WTC11 (cell line): ENCODE results near the gene MICAL3. TPM values are rescaled to one million over a fixed set of nuclear protein-coding genes. Genes with fewer than 3 reads are reported as not detected.

Experiments used
- ATAC-seq: fragments of 200-7000 bp; cut with Tn5 transposase; 2 replicates; pipeline ENCODE4 v1.10.0; 2021; ENCODE audit warnings: mild to moderate bottlenecking, moderate library complexity
- CTCF ChIA-PET: fragments of 300-600 bp; sonication (Branson Sonifier 250); formaldehyde crosslinking; loops from one replicate; lab custom pipeline; 2021; ENCODE audit warnings: antibody characterized with exemption; lab: Charles Lee
- POLR2A ChIA-PET: fragments of 350-600 bp; sonication (Branson Sonifier 250); formaldehyde crosslinking; loops from one replicate; lab custom pipeline; 2021; ENCODE audit warnings: antibody characterized with exemption; lab: Charles Lee
- DNase-seq: peaks from one replicate; pipeline ENCODE4 v3.0.0; 2021; ENCODE audit warnings: low spot score
- H3K27ac Mint-ChIP-seq: 2 replicates; pipeline ENCODE4 v1.8.0; 2021; ENCODE audit warnings: mixed read lengths
- H3K27me3 Mint-ChIP-seq: 2 replicates; pipeline ENCODE4 v1.8.0; 2021; ENCODE audit warnings: low read depth, mild to moderate bottlenecking, moderate library complexity, mixed read lengths
- H3K36me3 Mint-ChIP-seq: 2 replicates; pipeline ENCODE4 v1.8.0; 2021; ENCODE audit warnings: mixed read lengths
- H3K4me1 Mint-ChIP-seq: 2 replicates; pipeline ENCODE4 v1.8.0; 2022; ENCODE audit warnings: mixed read lengths
- H3K4me3 Mint-ChIP-seq: 2 replicates; pipeline ENCODE4 v1.8.0; 2021; ENCODE audit warnings: mild to moderate bottlenecking, moderate library complexity, mixed read lengths
- H3K9me3 Mint-ChIP-seq: 2 replicates; pipeline ENCODE4 v1.8.0; 2021; ENCODE audit warnings: mixed read lengths
- E2F5 ChIP-seq: sonication (generic); formaldehyde crosslinking; IDR thresholded peaks from 2 replicates; pipeline ENCODE4 v1.8.1; 2022; ENCODE audit warnings: mild to moderate bottlenecking, moderate library complexity, missing genetic modification reagents
- ESRRA ChIP-seq: sonication (generic); formaldehyde crosslinking; IDR thresholded peaks from 2 replicates; pipeline ENCODE4 v1.8.1; 2022; ENCODE audit warnings: mild to moderate bottlenecking, missing genetic modification reagents, borderline replicate concordance
- ETV6 ChIP-seq: sonication (generic); formaldehyde crosslinking; IDR thresholded peaks from 2 replicates; pipeline ENCODE4 v1.8.1; 2022; ENCODE audit warnings: mild to moderate bottlenecking, missing genetic modification reagents
- GRHL2 ChIP-seq: fragments of 250-450 bp; sonication (Bioruptor Pico); IDR thresholded peaks from 2 replicates; pipeline ENCODE4 v1.8.0; 2022; ENCODE audit warnings: mild to moderate bottlenecking, moderate library complexity; ENCODE audit not compliant: insufficient replicate concordance, severe bottlenecking
- JUN ChIP-seq: sonication (generic); formaldehyde crosslinking; IDR thresholded peaks from 2 replicates; pipeline ENCODE4 v1.8.0; 2023; ENCODE audit warnings: mild to moderate bottlenecking, missing genetic modification reagents
- KAT7 ChIP-seq: sonication (generic); formaldehyde crosslinking; IDR thresholded peaks from 2 replicates; pipeline ENCODE4 v1.8.1; 2023; ENCODE audit warnings: missing genetic modification reagents, mild to moderate bottlenecking, borderline replicate concordance
- OVOL2 ChIP-seq: fragments of 250-450 bp; sonication (Bioruptor Pico); IDR thresholded peaks from 2 replicates; pipeline ENCODE4 v1.9.0; 2021; ENCODE audit warnings: mild to moderate bottlenecking, borderline replicate concordance
- PRDM15 ChIP-seq: sonication (generic); formaldehyde crosslinking; IDR thresholded peaks from 2 replicates; pipeline ENCODE4 v1.8.0; 2022; ENCODE audit warnings: missing genetic modification reagents
- PRRX2 ChIP-seq: fragments of 250-450 bp; sonication (Bioruptor Pico); IDR thresholded peaks from 2 replicates; pipeline ENCODE4 v1.8.0; 2021; ENCODE audit warnings: mild to moderate bottlenecking
- SMAD3 ChIP-seq: sonication (generic); formaldehyde crosslinking; IDR thresholded peaks from 2 replicates; pipeline ENCODE4 v1.8.0; 2022; ENCODE audit warnings: missing genetic modification reagents, mild to moderate bottlenecking, borderline replicate concordance
- SMAD4 ChIP-seq: sonication (generic); formaldehyde crosslinking; IDR thresholded peaks from 2 replicates; pipeline ENCODE4 v1.8.0; 2022; ENCODE audit warnings: mild to moderate bottlenecking, missing genetic modification reagents
- STAT6 ChIP-seq: sonication (generic); formaldehyde crosslinking; conservative IDR thresholded peaks from 2 replicates; pipeline ENCODE4 v1.8.1; 2023; ENCODE audit warnings: mild to moderate bottlenecking, low read depth, missing genetic modification reagents, moderate library complexity
- USF2 ChIP-seq: sonication (generic); formaldehyde crosslinking; IDR thresholded peaks from 2 replicates; pipeline ENCODE4 v1.8.1; 2023; ENCODE audit warnings: mild to moderate bottlenecking, missing genetic modification reagents, moderate library complexity
- ZNF423 ChIP-seq: fragments of 250-450 bp; sonication (Bioruptor Pico); IDR thresholded peaks from 2 replicates; pipeline ENCODE4 v2.1.2; 2022; ENCODE audit warnings: mild to moderate bottlenecking, moderate library complexity
- ZNF512 ChIP-seq: sonication (generic); formaldehyde crosslinking; IDR thresholded peaks from 2 replicates; pipeline ENCODE4 v1.8.1; 2022; ENCODE audit warnings: missing genetic modification reagents, borderline replicate concordance
- ZNF671 ChIP-seq: fragments of 250-450 bp; sonication (Bioruptor Pico); IDR thresholded peaks from 2 replicates; pipeline ENCODE4 v1.8.0; 2021; ENCODE audit warnings: mild to moderate bottlenecking
- total RNA-seq: library from RNA; stranded (reverse); gene quantifications from 3 replicates; pipeline ENCODE4 v1.2.3, GENCODE V29; 2021
- TF ChIP-seq, protein P1 (sequence below): sonication (generic); formaldehyde crosslinking; IDR thresholded peaks from 2 replicates; pipeline ENCODE4 v1.8.1; 2022; ENCODE audit warnings: mild to moderate bottlenecking, missing genetic modification reagents, moderate library complexity, borderline replicate concordance
- TF ChIP-seq, protein P2 (sequence below): sonication (generic); formaldehyde crosslinking; IDR thresholded peaks from 2 replicates; pipeline ENCODE4 v1.8.0; 2022; ENCODE audit warnings: mild to moderate bottlenecking, missing genetic modification reagents
- TF ChIP-seq, protein P3 (sequence below): fragments of 250-450 bp; sonication (Bioruptor Pico); IDR thresholded peaks from 2 replicates; pipeline ENCODE4 v1.9.0; 2021; ENCODE audit warnings: mild to moderate bottlenecking

The MICAL3 gene
- total RNA-seq, 1 experiment from 2014 or later = 41.2 TPM

DNA sequence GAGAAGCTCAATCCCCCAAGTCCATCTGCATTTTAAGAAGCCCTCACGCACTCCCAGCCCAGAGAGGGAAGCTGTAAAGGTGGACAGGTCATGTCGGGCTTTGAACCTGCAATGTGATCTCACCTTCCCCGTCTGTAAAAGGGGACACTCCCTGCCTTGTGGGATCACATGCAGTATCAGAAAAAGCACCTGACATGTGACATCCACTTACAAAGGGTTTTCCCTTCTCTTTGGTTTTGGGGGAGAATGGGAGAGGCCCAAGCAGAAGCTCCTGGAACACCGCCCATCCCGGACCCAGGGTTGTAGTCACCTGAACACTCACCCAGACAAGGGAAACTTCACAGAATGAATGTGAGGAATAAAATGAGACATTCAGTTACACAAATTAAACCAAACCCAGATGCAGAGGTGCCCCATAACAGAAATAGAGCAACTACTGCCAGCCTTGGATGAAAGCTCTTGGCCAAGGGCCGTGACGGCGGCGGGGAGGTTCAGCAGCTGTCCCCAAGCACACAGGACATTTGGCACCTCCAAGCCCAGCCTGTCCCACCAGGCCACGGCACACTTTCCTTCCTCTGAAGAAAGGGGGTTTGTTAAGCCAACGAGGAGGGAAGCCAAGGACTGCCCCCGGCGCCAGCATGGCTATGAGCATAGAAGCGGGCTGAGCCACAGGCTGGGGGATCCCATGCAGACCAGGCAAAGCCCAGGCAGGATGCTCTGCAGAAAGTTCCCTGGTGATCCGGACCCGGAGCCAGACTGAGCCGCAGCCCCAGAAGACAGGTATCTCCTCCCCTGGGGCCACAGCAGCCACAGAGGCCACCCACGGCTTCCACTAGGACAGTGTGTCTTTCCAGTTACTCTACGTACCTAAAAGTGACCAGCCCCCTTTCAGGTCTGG is 253.9 kb downstream of the MICAL3 start:
- DNase-seq (no peak), ATAC-seq (no peak)
- no peak overlapping the region for H3K4me3 Mint-ChIP-seq
- TF ChIP-seq SMAD4 (CRISPR knock-in tag) = no peak
- TF ChIP-seq, protein P1, sequence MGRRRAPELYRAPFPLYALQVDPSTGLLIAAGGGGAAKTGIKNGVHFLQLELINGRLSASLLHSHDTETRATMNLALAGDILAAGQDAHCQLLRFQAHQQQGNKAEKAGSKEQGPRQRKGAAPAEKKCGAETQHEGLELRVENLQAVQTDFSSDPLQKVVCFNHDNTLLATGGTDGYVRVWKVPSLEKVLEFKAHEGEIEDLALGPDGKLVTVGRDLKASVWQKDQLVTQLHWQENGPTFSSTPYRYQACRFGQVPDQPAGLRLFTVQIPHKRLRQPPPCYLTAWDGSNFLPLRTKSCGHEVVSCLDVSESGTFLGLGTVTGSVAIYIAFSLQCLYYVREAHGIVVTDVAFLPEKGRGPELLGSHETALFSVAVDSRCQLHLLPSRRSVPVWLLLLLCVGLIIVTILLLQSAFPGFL (CRISPR knock-in tag) = no peak
- no peak for TF ChIP-seq STAT6 (CRISPR knock-in tag)
- no peak for TF ChIP-seq ZNF671 (CRISPR knock-in tag)
- no peak for TF ChIP-seq OVOL2 (CRISPR knock-in tag)
- no peak for TF ChIP-seq GRHL2
- TF ChIP-seq, protein P2, sequence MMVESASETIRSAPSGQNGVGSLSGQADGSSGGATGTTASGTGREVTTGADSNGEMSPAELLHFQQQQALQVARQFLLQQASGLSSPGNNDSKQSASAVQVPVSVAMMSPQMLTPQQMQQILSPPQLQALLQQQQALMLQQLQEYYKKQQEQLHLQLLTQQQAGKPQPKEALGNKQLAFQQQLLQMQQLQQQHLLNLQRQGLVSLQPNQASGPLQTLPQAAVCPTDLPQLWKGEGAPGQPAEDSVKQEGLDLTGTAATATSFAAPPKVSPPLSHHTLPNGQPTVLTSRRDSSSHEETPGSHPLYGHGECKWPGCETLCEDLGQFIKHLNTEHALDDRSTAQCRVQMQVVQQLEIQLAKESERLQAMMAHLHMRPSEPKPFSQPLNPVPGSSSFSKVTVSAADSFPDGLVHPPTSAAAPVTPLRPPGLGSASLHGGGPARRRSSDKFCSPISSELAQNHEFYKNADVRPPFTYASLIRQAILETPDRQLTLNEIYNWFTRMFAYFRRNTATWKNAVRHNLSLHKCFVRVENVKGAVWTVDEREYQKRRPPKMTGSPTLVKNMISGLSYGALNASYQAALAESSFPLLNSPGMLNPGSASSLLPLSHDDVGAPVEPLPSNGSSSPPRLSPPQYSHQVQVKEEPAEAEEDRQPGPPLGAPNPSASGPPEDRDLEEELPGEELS (CRISPR knock-in tag) = no peak
- TF ChIP-seq, protein P3, sequence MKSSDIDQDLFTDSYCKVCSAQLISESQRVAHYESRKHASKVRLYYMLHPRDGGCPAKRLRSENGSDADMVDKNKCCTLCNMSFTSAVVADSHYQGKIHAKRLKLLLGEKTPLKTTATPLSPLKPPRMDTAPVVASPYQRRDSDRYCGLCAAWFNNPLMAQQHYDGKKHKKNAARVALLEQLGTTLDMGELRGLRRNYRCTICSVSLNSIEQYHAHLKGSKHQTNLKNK (CRISPR knock-in tag) = no peak
- no peak for TF ChIP-seq KAT7 (CRISPR knock-in tag)
- ChIA-PET CTCF (interaction anchor here (0.6 to 8.2 kb wide), 4 partner anchors 10 to 27 kb away, joined by 5 to 92 read pairs (median 22); no protein-coding TSS in a partner anchor), POLR2A (no interaction called here)
- peaks cover 17% of the 10 kb centered on the region for H3K4me1 Mint-ChIP-seq
- H3K27me3 Mint-ChIP-seq = peaks cover 5% of the 10 kb centered on the region; the same call in 1 of the 2 replicates
- peak overlapping the region; percentile 49; the same call in 1 of the 2 replicates for H3K27ac Mint-ChIP-seq
- no peaks in the 10 kb centered on the region for H3K9me3 Mint-ChIP-seq
- no peaks in the 10 kb centered on the region for H3K36me3 Mint-ChIP-seq

- ATAC-seq = no peak
- H3K27ac Mint-ChIP-seq = no peak overlapping the region
- no peaks in the 10 kb centered on the region for H3K27me3 Mint-ChIP-seq
- H3K4me3 Mint-ChIP-seq = no peak overlapping the region
- ChIA-PET POLR2A (no interaction called here), CTCF (interaction anchor here (1.5 to 8.2 kb wide), 2 partner anchors 15 to 16 kb away, joined by 5 to 92 read pairs; no protein-coding TSS in a partner anchor)
- no peaks in the 10 kb centered on the region for H3K36me3 Mint-ChIP-seq
- no peaks in the 10 kb centered on the region for H3K9me3 Mint-ChIP-seq
- peaks cover 16% of the 10 kb centered on the region for H3K4me1 Mint-ChIP-seq
- DNase-seq = no peak
- no peak for TF ChIP-seq ZNF512
- TF ChIP-seq ETV6 (CRISPR knock-in tag) = no peak
- no peak for TF ChIP-seq GRHL2
- no peak for TF ChIP-seq ZNF423 (CRISPR knock-in tag)
- no peak for TF ChIP-seq SMAD3
- TF ChIP-seq E2F5 = no peak
- TF ChIP-seq JUN (CRISPR knock-in tag) = no peak
- no peak for TF ChIP-seq PRDM15
- no peak for TF ChIP-seq USF2 (CRISPR knock-in tag)
- no peak for TF ChIP-seq ESRRA (CRISPR knock-in tag)
- TF ChIP-seq PRRX2 (CRISPR knock-in tag) = no peak
Measured at GRCh38 chr22:17769716-17770082, 254.7 kb downstream of the MICAL3 start.
